ENCODE results near the gene STAB2.

DNA sequence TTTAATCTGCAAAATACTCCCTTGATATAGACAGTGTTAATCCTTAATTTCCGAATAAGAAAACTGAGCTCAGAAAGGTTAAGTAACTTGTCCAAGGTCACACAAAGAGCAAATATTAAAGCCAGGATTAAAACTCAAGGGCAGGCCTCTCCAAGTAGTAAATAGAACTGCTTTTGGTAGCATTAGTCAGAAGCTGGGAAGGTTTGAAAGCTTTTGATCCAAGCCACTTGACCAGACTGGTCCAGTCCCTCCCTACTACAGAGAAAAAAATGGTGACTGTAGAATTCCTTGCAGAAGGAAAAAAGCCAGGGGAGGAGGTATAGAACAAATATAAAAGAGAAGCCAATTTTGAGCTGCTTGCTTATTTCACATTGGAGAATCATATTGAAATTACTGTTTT is 142.4 kb downstream of the STAB2 start:
- TF ChIP-seq POLR2AphosphoS5 (IDR thresholded peaks at IDR 0.05; ENCODE audit: borderline replicate concordance, low read depth, low read length) (no peak), EZH2 (IDR thresholded peaks at IDR 0.05) (no peak), FOXP2 (optimal IDR thresholded peaks at IDR 0.05; ENCODE audit: control extremely low read depth, extremely low read length, insufficient read depth) (no peak)
